Upper lobe of left lung (tissue), 4 donors: ENCODE results near the gene BEST2.

ENCODE experiments used
- CTCF ChIP-seq, 6 experiments: fragments of 450-650 bp in 4 of 6; fragments of 200-600 bp in 2 of 6; sonication (generic) in 2 of 6; IDR thresholded peaks; one replicate each; pipeline ENCODE4 v1.5.1; 2016 to 2019; ENCODE audit warnings: antibody characterized with exemption in 6 of 6
- EP300 ChIP-seq, 4 donors: sonication (generic); formaldehyde crosslinking; IDR thresholded peaks; one replicate each; pipeline ENCODE4 v1.5.1; 2017; ENCODE audit warnings: antibody characterized with exemption in 4 of 4, control low read depth in 2 of 4
- POLR2A ChIP-seq, 4 donors: fragments of 450-650 bp; IDR thresholded peaks; one replicate each; pipeline ENCODE4 v1.5.1; 2016 to 2017; ENCODE audit warnings: antibody characterized with exemption in 4 of 4, mild to moderate bottlenecking in 2 of 4

GRCh38 chr19:12804051-12804450 lies 52.5 kb downstream of the BEST2 start:
- TF ChIP-seq POLR2A (IDR thresholded peaks at IDR 0.05) = no peak
- no peak for TF ChIP-seq CTCF (IDR thresholded peaks at IDR 0.05)
- no peak for TF ChIP-seq EP300 (IDR thresholded peaks at IDR 0.05)
